Panc1 (cell line): Measurements from ENCODE around the gene PRICKLE3.

Experiments used
- POLR2AphosphoS5 ChIP-seq: IDR thresholded peaks from 2 replicates; pipeline ENCODE4 v1.6.1; 2012; ENCODE audit warnings: mild to moderate bottlenecking, low read depth, low read length, moderate library complexity
- SIN3A ChIP-seq: IDR thresholded peaks from 2 replicates; pipeline ENCODE4 v1.6.1; 2012; ENCODE audit warnings: low read depth, mild to moderate bottlenecking, low read length, moderate library complexity, borderline replicate concordance; ENCODE audit not compliant: insufficient read depth
- TF ChIP-seq, protein P1 (sequence below): fragments of 450-650 bp; IDR thresholded peaks from 2 replicates; pipeline ENCODE4 v1.5.1; 2017; ENCODE audit warnings: mild to moderate bottlenecking
- TF ChIP-seq, protein P2 (sequence below), 2 experiments: IDR thresholded peaks; 2 replicates each; pipeline ENCODE4 v1.6.1; 2011 to 2012; ENCODE audit warnings: low read depth in 2 of 2, control low read depth in 1 of 2, low read length in 1 of 2, mild to moderate bottlenecking in 1 of 2, moderate library complexity in 1 of 2; ENCODE audit not compliant: insufficient read depth in 1 of 2

DNA sequence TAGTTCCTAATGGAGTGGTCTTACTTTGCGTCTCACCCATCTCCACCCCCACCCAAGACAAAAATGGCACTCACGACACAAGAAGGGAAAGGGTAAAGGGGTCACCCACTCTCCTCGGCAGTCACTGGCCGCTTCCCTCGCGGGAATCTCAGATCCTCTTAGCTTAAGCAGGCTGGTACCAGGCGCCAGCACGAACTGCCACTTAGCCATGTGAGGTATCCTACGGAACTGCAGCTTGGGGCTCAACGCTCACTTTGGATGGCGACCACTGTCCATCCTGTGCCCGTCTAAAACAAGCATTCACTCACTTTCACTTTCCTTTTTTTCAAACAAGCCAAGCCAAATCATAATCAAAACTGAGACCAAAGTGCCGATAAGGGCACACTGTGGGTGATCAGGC is 38.2 kb downstream of the PRICKLE3 start:
- TF ChIP-seq, protein P1, sequence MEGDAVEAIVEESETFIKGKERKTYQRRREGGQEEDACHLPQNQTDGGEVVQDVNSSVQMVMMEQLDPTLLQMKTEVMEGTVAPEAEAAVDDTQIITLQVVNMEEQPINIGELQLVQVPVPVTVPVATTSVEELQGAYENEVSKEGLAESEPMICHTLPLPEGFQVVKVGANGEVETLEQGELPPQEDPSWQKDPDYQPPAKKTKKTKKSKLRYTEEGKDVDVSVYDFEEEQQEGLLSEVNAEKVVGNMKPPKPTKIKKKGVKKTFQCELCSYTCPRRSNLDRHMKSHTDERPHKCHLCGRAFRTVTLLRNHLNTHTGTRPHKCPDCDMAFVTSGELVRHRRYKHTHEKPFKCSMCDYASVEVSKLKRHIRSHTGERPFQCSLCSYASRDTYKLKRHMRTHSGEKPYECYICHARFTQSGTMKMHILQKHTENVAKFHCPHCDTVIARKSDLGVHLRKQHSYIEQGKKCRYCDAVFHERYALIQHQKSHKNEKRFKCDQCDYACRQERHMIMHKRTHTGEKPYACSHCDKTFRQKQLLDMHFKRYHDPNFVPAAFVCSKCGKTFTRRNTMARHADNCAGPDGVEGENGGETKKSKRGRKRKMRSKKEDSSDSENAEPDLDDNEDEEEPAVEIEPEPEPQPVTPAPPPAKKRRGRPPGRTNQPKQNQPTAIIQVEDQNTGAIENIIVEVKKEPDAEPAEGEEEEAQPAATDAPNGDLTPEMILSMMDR, result no peak
- TF ChIP-seq POLR2AphosphoS5 (no peak), SIN3A (no peak)
- TF ChIP-seq, protein P2, sequence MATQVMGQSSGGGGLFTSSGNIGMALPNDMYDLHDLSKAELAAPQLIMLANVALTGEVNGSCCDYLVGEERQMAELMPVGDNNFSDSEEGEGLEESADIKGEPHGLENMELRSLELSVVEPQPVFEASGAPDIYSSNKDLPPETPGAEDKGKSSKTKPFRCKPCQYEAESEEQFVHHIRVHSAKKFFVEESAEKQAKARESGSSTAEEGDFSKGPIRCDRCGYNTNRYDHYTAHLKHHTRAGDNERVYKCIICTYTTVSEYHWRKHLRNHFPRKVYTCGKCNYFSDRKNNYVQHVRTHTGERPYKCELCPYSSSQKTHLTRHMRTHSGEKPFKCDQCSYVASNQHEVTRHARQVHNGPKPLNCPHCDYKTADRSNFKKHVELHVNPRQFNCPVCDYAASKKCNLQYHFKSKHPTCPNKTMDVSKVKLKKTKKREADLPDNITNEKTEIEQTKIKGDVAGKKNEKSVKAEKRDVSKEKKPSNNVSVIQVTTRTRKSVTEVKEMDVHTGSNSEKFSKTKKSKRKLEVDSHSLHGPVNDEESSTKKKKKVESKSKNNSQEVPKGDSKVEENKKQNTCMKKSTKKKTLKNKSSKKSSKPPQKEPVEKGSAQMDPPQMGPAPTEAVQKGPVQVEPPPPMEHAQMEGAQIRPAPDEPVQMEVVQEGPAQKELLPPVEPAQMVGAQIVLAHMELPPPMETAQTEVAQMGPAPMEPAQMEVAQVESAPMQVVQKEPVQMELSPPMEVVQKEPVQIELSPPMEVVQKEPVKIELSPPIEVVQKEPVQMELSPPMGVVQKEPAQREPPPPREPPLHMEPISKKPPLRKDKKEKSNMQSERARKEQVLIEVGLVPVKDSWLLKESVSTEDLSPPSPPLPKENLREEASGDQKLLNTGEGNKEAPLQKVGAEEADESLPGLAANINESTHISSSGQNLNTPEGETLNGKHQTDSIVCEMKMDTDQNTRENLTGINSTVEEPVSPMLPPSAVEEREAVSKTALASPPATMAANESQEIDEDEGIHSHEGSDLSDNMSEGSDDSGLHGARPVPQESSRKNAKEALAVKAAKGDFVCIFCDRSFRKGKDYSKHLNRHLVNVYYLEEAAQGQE (IDR thresholded peaks at IDR 0.05; ENCODE audit: insufficient read depth in 1 of 2, low read depth in 2 of 2, low read length in 1 of 2), result no peak
